ENCODE results near the gene HMX1.

The HMX1 gene

DNA sequence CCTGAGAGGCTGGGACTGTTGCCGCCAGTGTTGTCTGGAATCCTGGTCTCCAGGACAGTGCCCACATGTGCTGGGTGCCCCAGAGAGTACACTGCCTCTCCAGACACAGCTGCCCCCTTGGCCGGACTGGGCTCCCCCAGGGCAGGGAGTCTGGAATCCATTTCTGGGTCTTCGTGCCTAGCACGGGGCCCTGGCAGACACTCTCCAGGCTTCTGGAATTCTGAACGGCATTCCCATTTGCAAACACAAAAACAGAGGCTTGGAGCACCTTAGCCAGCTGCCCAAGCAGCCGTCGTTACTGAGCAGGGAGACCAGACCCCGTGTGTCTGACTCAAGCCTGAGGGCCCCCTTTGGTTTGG lies 20.8 kb downstream of the HMX1 start:
- H3K4me3 ChIP-seq (replicated peaks; ENCODE audit: insufficient read depth, low read length): no peak overlapping the region
- TF ChIP-seq, protein P1, sequence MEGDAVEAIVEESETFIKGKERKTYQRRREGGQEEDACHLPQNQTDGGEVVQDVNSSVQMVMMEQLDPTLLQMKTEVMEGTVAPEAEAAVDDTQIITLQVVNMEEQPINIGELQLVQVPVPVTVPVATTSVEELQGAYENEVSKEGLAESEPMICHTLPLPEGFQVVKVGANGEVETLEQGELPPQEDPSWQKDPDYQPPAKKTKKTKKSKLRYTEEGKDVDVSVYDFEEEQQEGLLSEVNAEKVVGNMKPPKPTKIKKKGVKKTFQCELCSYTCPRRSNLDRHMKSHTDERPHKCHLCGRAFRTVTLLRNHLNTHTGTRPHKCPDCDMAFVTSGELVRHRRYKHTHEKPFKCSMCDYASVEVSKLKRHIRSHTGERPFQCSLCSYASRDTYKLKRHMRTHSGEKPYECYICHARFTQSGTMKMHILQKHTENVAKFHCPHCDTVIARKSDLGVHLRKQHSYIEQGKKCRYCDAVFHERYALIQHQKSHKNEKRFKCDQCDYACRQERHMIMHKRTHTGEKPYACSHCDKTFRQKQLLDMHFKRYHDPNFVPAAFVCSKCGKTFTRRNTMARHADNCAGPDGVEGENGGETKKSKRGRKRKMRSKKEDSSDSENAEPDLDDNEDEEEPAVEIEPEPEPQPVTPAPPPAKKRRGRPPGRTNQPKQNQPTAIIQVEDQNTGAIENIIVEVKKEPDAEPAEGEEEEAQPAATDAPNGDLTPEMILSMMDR (IDR thresholded peaks at IDR 0.05; ENCODE audit: insufficient read depth, low read length): no peak
- TF ChIP-seq GABPA (IDR thresholded peaks at IDR 0.05; ENCODE audit: low read depth) (no peak), SPI1 (IDR thresholded peaks at IDR 0.05; ENCODE audit: borderline replicate concordance, low read depth) (no peak), POLR2AphosphoS5 (IDR thresholded peaks at IDR 0.05; ENCODE audit: low read depth) (no peak)
- TF ChIP-seq, protein P2, sequence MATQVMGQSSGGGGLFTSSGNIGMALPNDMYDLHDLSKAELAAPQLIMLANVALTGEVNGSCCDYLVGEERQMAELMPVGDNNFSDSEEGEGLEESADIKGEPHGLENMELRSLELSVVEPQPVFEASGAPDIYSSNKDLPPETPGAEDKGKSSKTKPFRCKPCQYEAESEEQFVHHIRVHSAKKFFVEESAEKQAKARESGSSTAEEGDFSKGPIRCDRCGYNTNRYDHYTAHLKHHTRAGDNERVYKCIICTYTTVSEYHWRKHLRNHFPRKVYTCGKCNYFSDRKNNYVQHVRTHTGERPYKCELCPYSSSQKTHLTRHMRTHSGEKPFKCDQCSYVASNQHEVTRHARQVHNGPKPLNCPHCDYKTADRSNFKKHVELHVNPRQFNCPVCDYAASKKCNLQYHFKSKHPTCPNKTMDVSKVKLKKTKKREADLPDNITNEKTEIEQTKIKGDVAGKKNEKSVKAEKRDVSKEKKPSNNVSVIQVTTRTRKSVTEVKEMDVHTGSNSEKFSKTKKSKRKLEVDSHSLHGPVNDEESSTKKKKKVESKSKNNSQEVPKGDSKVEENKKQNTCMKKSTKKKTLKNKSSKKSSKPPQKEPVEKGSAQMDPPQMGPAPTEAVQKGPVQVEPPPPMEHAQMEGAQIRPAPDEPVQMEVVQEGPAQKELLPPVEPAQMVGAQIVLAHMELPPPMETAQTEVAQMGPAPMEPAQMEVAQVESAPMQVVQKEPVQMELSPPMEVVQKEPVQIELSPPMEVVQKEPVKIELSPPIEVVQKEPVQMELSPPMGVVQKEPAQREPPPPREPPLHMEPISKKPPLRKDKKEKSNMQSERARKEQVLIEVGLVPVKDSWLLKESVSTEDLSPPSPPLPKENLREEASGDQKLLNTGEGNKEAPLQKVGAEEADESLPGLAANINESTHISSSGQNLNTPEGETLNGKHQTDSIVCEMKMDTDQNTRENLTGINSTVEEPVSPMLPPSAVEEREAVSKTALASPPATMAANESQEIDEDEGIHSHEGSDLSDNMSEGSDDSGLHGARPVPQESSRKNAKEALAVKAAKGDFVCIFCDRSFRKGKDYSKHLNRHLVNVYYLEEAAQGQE (IDR thresholded peaks at IDR 0.05; ENCODE audit: insufficient replicate concordance, low read depth): no peak
- DNase-seq (ENCODE audit: low read depth in 1 of 2, low spot score in 1 of 2): no peak
- peaks cover 10% of the 10 kb centered on the region for H3K27me3 ChIP-seq (ENCODE audit: insufficient read depth, poor library complexity, severe bottlenecking)
- no peak overlapping the region for H3K27ac ChIP-seq (replicated peaks)

DNA sequence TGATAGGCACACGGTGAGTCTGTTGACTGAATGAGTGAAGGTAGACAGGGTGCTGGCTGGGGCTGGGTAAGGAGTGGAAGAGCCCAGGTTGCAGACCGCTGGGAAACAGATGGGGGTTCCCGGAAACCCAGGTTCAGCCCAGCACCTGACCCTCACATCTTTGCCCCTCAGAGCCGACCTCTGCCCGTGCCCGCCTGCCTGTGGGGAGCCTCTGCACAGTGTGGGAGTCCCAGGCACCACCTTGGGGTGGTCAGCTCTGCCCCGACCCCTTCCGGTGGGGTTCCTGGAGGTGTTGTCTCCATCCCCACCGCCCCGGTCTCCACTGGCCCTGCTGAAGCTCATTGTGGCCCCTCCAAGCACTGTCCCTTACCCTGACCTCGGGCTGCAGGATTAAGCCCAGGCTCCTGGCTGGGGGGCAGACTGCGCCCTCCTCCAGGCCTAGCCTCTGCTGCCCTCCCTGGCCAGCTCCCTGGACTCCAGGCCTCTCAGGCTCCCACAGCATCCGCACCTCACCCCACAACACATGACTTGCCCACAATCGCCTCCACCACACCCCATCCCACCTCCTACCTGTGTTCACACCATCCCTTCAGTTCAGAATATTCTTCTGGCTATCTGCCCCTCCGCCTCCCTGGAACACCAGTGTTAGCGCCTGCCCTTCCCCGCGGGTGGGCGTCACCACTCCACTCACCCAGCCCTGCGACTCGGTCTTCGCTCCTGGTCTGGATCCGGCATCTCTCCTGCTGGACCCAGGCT lies 21.4 kb downstream of the HMX1 start:
- TF ChIP-seq SPI1 (IDR thresholded peaks at IDR 0.05; ENCODE audit: borderline replicate concordance, low read depth) (no peak), POLR2AphosphoS5 (IDR thresholded peaks at IDR 0.05; ENCODE audit: low read depth) (no peak), GABPA (IDR thresholded peaks at IDR 0.05; ENCODE audit: low read depth) (no peak)
- TF ChIP-seq, protein P1 (IDR thresholded peaks at IDR 0.05; ENCODE audit: insufficient read depth, low read length): no peak
- TF ChIP-seq, protein P2 (IDR thresholded peaks at IDR 0.05; ENCODE audit: insufficient replicate concordance, low read depth): no peak
- Histone ChIP-seq H3K27me3 (ENCODE audit: insufficient read depth, poor library complexity, severe bottlenecking) (peaks cover 4% of the 10 kb centered on the region), H3K4me3 (replicated peaks; ENCODE audit: insufficient read depth, low read length) (no peak overlapping the region), H3K27ac (replicated peaks) (no peak overlapping the region)
- no peak for DNase-seq (ENCODE audit: low read depth in 1 of 2, low spot score in 1 of 2)

DNA sequence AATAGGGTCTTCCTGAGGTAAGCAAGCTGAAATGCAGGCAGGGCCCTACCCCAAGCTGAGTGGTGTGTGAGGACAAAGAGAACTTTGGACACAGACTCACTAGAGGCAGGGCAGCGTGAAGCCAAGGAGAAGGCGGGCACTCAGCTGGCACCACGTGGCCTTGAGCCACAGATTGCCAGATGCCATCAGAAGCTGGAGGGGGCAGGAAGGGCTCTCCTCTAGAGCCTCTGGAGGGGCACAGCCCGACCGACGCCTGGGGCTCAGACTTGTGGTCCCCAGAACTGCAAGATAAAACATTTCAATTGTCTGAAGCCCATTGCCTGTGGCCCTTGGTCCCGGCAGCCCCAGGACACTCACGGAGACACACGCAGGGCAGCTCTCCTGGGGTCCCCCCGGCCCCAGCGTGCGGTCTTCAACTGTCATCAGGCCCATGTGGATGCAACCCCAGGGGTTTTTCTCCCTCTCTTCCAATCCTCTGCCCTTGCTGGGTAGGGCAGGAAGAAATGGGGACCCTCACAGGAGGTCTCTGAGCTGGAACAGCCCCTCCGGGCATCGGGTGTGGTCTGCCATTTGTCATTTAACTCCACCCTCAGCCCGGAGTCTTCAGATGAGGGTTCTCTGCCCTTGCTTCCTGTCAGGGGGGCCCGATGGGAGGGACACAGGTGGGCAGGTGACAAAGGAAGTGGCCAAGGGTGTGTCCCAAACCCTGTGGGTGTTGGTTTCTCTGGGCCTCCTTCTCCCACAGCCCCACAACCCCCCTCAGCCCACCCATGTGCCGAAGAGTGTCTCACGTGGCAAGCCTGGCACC lies 22.2 kb downstream of the HMX1 start:
- Histone ChIP-seq H3K27ac (replicated peaks) (no peak overlapping the region), H3K27me3 (ENCODE audit: insufficient read depth, poor library complexity, severe bottlenecking) (no peaks in the 10 kb centered on the region), H3K4me3 (replicated peaks; ENCODE audit: insufficient read depth, low read length) (no peak overlapping the region)
- no peak for TF ChIP-seq POLR2AphosphoS5 (IDR thresholded peaks at IDR 0.05; ENCODE audit: low read depth)
- TF ChIP-seq, protein P2 (IDR thresholded peaks at IDR 0.05; ENCODE audit: insufficient replicate concordance, low read depth): no peak
- TF ChIP-seq SPI1 (IDR thresholded peaks at IDR 0.05; ENCODE audit: borderline replicate concordance, low read depth): no peak
- TF ChIP-seq GABPA (IDR thresholded peaks at IDR 0.05; ENCODE audit: low read depth): no peak
- TF ChIP-seq, protein P1 (IDR thresholded peaks at IDR 0.05; ENCODE audit: insufficient read depth, low read length): no peak
- DNase-seq (ENCODE audit: low read depth in 1 of 2, low spot score in 1 of 2): no peak
